ENCODE results near the gene KCNQ2.

- TF ChIP-seq, protein P1, sequence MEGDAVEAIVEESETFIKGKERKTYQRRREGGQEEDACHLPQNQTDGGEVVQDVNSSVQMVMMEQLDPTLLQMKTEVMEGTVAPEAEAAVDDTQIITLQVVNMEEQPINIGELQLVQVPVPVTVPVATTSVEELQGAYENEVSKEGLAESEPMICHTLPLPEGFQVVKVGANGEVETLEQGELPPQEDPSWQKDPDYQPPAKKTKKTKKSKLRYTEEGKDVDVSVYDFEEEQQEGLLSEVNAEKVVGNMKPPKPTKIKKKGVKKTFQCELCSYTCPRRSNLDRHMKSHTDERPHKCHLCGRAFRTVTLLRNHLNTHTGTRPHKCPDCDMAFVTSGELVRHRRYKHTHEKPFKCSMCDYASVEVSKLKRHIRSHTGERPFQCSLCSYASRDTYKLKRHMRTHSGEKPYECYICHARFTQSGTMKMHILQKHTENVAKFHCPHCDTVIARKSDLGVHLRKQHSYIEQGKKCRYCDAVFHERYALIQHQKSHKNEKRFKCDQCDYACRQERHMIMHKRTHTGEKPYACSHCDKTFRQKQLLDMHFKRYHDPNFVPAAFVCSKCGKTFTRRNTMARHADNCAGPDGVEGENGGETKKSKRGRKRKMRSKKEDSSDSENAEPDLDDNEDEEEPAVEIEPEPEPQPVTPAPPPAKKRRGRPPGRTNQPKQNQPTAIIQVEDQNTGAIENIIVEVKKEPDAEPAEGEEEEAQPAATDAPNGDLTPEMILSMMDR (IDR thresholded peaks at IDR 0.05; ENCODE audit: insufficient read depth, low read length, poor library complexity, severe bottlenecking), result no peak
- TF ChIP-seq EZH2phosphoT487 (conservative IDR thresholded peaks at IDR 0.05; ENCODE audit: low read length), result no peak
Measured at GRCh38 chr20:63359937-63360849, 112.3 kb downstream of the KCNQ2 start.

All from SU-DHL-6 (cell line).